NT2/D1 (cell line): ENCODE data around the gene P4HB.

Source experiments
- SUZ12 ChIP-seq: IDR thresholded peaks from 2 replicates; pipeline ENCODE4 v1.6.1; 2011; ENCODE audit not compliant: insufficient read length, insufficient read depth; ENCODE audit errors: extremely low read depth
- YY1 ChIP-seq: IDR thresholded peaks from 2 replicates; pipeline ENCODE4 v1.6.1; 2011; ENCODE audit not compliant: insufficient read length, insufficient read depth
- ZNF274 ChIP-seq: IDR thresholded peaks from 2 replicates; pipeline ENCODE4 v1.6.1; 2011; ENCODE audit warnings: mild to moderate bottlenecking, low read depth, low read length

DNA sequence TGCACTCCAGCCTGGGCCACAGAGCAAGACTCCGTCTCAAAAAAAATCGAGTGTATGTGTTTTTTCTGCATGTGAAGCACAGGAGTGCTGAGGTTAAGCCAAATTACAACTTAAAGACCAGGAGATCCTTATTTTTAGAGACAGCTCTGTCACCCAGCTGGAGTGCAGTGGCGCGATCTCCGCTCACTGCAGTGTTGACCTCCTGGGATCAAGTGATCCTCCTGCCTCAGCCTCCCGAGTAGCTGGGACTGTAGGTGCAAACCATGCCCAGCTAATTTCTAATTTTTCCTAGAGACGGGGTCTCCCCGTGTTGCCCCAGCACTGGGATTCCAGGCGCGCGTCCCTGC lies 18.0 kb downstream of the P4HB start:
- TF ChIP-seq SUZ12 (no peak), YY1 (no peak), ZNF274 (no peak)
